ENCODE results near the gene ARHGDIG. TPM values are rescaled to one million over a fixed set of nuclear protein-coding genes. Genes with fewer than 3 reads are reported as not detected.
A peak's percentile ranks its signal among the peaks of the same experiment; 100 is the strongest.
"Not testable (repeated sequence)": the region's sequence is repeated elsewhere in the genome, so short reads cannot be mapped to it uniquely, and the experiment has no call there.

ARHGDIG gene
- total RNA-seq, 2 donors from 2014 or later = 2.4 to 6.5 TPM

DNA sequence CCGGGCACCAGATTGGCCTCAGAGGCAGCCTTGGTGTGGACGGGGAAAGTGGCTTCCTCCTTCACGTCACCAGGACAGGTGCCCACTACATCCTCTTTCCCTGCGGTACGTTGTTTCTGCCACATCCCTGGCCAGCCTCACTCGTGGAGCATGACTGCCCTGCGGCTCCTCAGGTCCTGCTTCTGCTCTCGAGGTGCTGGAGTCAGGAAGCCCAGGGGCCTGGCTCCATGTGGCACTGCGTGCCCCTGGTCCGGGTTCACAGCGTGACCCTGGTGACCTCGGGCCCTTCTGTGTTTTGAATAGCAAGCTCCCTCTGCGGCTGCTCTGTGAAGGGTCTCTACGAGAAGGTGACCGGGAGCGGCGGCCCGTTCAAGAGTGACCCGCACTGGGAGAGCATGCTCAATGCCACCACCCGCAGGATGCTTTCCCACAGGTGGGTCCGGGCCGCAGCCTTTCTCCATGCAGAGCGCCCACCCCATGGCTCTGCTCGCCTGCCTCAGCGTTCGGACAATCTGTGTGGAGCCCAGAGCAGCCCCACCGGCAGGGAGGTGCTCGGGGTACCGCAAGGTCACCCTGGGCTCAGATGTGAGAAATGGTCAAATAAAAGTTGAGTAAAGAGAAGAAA, 18.2 kb upstream of the ARHGDIG start:
- intact Hi-C loops (cut with DNase I, micrococcal nuclease) = no loop called here
- no peak for DNase-seq
- ATAC-seq = no peak

DNA sequence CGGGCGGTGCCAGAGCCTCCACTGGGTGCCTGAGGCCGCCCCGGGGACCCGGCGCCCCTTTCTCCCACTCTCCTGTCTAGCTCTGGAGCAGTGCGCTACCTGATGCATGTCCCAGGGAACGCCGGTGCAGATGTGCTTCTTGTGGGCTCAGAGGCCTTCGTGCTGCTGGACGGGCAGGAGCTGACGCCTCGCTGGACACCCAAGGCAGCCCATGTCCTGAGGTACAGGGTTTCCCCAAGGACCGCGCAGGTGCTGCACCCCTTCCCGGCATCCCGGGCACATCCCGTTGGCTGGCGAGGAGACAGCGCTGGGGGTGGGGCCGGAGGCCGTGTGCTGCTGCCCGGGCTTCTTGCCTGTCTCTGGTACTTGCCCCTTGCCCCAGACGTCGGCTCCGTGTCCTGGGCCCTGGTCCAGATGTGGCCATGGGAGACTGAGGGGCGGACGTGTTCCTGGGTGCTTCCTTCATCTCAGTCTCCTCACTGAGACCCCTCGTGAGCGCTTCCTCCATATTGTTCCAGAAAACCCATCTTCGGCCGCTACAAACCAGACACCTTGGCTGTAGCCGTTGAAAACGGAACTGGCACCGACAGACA, 17.1 kb upstream of the ARHGDIG start:
- intact Hi-C loops (cut with DNase I, micrococcal nuclease) = no loop called here
- ATAC-seq = no peak
- no peak for DNase-seq

- intact Hi-C loops (cut with DNase I, micrococcal nuclease) = no loop called here
- ATAC-seq (no peak), DNase-seq (no peak)
Observed at GRCh38 chr16:263944-264343, 16.4 kb upstream of the ARHGDIG start.

GRCh38 chr16:264440-264951, 15.9 kb upstream of the ARHGDIG start:
- ATAC-seq = no peak
- intact Hi-C loops (cut with DNase I, micrococcal nuclease) = no loop called here
- DNase-seq = no peak

GRCh38 chr16:265002-265529, 15.3 kb upstream of the ARHGDIG start:
- intact Hi-C loops (cut with DNase I, micrococcal nuclease) = no loop called here
- no peak for ATAC-seq
- no peak for DNase-seq

DNA sequence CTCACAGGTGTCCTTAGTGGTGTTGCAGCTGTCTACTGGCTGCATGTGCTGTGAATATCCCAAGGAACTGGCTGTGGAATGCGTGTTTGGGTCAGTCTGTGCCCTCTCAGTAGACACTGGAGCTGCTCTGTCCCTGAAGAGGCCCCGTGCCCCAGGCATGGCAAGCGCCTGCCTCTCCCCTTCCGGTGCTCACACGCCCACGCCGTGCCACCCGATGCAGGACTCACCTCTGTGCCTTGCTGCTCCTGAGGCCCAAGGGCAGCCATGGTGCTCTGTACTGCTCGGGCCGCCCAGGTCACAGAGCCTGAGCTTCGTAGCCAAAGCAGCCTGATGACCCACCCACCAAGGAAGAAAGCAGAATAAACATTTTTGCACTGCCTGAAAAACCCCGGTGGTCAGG, 14.7 kb upstream of the ARHGDIG start:
- no peak for DNase-seq
- intact Hi-C loops (cut with DNase I, micrococcal nuclease) = no loop called here
- ATAC-seq = peak; percentile 34

DNA sequence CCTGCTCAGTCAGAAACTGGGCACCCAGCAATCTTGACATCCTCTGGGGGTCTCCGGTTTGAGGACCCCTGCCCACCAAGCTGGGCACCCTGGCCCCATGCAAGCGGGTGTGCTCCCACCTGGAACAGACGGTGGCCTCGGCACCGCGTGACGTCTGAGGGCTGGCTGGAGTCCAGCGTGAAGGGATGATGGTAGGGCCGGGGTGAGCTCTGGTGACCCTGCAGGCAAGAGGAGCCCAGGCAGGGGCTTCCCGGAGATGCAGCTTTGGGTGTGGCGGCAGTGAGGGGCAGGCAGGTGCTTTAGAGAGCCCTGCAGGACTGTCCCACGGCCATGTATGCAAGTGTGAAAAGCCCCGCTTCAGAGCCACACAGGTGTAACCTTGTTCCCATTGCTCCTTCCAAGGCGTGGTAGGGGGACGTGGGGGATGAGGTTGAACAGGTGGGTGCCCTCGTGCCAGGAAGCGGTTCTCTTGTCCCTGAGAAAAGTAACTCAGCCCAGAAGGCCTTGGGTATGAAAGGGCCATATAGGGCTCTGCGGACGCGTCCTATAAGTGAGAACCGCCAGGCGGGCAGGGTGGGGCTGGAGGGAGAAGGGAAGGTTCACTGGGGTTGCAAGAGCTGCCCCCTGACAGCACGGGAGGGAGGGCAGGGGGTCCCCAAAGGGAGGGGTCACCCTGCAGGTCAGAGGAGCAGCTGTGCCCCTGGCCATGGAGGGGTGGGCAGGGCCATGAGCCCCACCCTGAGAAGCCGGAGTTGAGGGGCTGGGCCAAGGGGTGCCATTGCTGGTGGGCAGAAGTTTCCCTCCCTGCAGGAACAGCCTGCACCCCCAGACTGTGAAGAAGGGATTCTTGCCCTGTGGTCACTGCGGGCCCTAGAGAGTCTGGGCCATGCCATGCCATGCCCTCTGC, 13.9 kb upstream of the ARHGDIG start:
- DNase-seq = no peak
- intact Hi-C loops (cut with DNase I, micrococcal nuclease) = no loop called here
- no peak for ATAC-seq

DNA sequence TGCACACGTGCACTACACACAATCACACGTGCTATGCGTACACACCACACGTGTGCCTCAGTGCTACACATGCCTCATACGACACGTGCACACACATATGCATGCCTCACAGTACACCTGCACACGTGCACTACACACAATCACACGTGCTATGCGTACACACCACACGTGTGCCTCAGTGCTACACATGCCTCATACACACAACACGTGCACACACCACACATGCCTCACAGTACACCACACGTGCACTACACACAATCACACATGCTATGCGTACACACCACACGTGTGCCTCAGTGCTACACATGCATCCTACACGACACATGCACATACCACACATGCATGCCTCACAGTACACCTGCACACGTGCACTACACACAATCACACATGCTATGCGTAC, 12.8 kb upstream of the ARHGDIG start:
- ATAC-seq; intact Hi-C loops (cut with DNase I, micrococcal nuclease); DNase-seq: not testable (repeated sequence)

GRCh38 chr16:268141-269053, 12.0 kb upstream of the ARHGDIG start:
- ATAC-seq (peak; percentile 68), DNase-seq (peak; percentile 84 to 85)
- intact Hi-C loops (cut with DNase I, micrococcal nuclease) = no loop called here

- intact Hi-C loops (cut with DNase I, micrococcal nuclease) = no loop called here
- no peak for DNase-seq
- no peak for ATAC-seq
Observed at GRCh38 chr16:269061-269796, 11.2 kb upstream of the ARHGDIG start.

DNA sequence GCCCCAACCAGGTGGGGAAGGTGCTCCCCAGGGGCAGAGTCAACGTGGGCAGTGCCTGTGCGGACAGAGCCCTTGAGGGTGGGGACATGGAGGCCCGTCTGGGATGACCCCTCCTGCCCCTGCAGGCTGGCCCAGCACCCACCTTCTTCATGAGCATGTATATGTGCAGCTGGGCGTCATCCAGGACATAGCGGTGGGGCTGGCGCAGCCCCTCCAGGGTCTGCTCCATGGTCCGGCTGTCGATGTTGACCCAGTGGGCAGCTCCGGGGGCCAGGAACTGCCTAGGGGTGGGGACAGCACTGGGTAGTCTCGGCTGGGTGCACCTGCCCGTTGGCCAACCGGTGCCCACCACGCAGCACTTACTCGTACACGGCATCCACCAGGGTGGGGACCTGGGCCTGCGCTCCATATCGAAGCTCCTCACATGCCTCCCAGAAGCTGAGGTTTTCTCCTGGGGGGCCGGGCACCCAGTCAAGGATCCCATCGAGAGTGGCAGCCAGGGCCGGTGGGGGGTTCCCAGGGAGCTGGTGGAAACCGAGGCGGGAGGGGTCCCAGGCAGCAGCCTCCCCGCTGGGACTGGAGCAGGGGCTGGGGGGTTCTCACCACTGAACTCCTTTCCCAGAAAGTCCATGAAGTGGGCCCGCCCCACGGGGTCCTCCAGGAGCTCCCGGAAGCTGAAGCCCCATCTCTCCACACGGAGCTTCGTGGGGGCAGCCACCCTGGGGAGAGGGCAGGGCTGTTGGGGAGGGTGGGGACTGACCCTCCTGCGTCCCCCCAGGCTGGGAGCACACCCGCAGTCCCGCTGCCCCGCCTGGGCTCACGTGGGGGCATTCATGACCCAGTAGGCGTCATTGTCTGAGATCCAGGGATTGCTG, 9.8 kb upstream of the ARHGDIG start:
- intact Hi-C loops (cut with DNase I, micrococcal nuclease) = no loop called here
- DNase-seq (no peak), ATAC-seq (no peak)

GRCh38 chr16:272633-273546, 7.5 kb upstream of the ARHGDIG start:
- DNase-seq (no peak), ATAC-seq (no peak)
- intact Hi-C loops (cut with DNase I, micrococcal nuclease) = no loop called here

DNA sequence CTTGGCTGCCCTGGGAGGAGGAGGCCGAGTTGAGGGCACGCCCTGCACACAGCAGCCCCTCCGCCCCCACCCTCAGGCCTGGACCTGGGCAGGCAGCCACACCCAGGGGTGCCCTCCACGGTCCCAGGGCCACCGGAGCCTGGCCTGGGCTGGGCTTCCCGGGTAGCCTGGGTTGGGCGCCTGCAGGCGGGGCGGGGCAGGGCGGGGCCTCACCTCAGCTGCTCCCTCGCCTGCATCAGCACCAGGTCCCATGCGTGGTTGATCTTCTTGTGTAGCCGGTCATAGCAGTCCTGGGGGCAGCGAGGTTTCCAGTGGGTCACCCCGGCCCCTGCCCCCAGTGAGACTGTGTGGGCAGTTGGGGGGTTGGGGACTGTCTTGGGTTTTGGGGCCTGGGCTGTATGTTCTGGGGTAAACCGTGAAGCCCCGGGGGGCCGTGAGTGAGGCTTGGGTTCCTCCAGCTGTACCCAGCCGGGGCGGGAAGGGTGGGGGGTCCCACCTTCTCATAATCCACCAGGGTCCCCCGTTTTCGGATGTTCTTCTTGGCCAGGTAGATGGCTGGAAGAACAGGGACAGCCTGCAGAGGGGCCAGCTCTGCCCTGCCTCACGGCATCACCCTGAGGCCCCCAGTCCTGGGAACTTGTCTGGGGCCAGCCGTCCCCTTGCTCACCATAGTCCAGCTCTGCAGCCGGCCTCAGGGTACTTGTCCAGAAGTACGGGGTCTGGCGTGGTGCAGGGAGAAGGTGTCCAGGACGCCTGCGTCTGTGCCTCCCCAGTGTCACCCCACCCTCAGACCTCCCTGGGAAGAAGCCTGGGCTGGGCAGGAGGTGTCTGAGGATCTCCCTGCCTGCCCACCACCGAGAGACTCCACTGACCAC, 6.6 kb upstream of the ARHGDIG start:
- DNase-seq (peak; percentile 69 to 79), ATAC-seq (peak; percentile 75)
- intact Hi-C loops (cut with DNase I, micrococcal nuclease) = no loop called here

- peak; percentile 31 for ATAC-seq
- intact Hi-C loops (cut with DNase I, micrococcal nuclease) = no loop called here
- no peak for DNase-seq
Observed at GRCh38 chr16:275041-275641, 5.2 kb upstream of the ARHGDIG start.

DNA sequence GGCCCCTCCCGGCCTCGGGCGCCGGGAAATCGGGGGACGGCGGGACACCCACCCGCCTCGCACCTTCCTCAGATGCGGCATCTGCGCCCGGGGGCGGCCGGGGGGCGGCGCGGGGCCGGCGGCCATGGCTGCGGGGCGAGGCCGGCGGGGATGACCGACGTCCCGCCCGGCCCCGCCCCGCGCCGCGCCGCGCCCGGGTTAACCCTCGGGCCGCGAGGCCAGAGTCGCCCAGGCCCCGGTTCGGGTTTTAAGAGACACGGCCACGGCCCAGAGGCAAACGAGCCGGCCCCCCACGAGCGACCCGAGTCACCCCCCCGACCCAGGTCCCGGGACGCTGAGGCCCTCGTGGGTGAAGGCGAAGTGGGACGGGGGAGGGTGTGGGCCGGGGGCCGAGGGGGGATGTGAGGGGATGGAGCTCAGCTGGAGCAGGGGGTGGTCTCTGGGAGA, 4.6 kb upstream of the ARHGDIG start, which contains the start of gene RGS11:
RGS11 (minus strand) TSS at position 159 of the 447 bp plus-strand sequence; CDS start at position 126, 33 bp downstream.
- DNase-seq = no peak
- intact Hi-C loops (cut with DNase I, micrococcal nuclease) = no loop called here
- peak; percentile 31 for ATAC-seq
